SH-SY5Y (cell line): ENCODE data around the gene KIFAP3.

Experiments used
- GATA2 ChIP-seq: IDR thresholded peaks from 2 replicates; pipeline ENCODE4 v1.6.1; 2011; ENCODE audit warnings: mild to moderate bottlenecking, low read depth, low read length
- GATA3 ChIP-seq: IDR thresholded peaks from 2 replicates; pipeline ENCODE4 v1.6.1; 2011; ENCODE audit warnings: low read depth, mild to moderate bottlenecking, low read length, moderate library complexity

GRCh38 chr1:169946206-169946605 lies 128.3 kb downstream of the KIFAP3 start:
- no peak for TF ChIP-seq GATA2
- no peak for TF ChIP-seq GATA3
